GM23338 (cell line): ENCODE data around the gene USP37. TPM values are rescaled to one million over a fixed set of nuclear protein-coding genes. Genes with fewer than 3 reads are reported as not detected.
A peak's percentile ranks its signal among the peaks of the same experiment; 100 is the strongest.

Source experiments
- ATAC-seq: fragments of 200-7000 bp; cut with Tn5 transposase; 3 replicates; pipeline ENCODE4 v1.9.1; 2020
- DNase-seq: peaks from one replicate; pipeline ENCODE4 v3.0.0-alpha.2; 2015; ENCODE audit warnings: low spot score
- H2AFZ ChIP-seq: fragments of 200-600 bp; sonication (generic); 2 replicates; pipeline ENCODE4 v1.8.0; 2016; ENCODE audit warnings: antibody characterized with exemption, mild to moderate bottlenecking, moderate library complexity
- H3F3A ChIP-seq: fragments of 200-600 bp; sonication (generic); replicated peaks from 2 replicates; pipeline ENCODE4 v1.8.0; 2017; ENCODE audit warnings: antibody characterized with exemption, mixed run types, low read depth
- H3K27ac ChIP-seq: fragments of 200-600 bp; sonication (generic); 2 replicates; pipeline ENCODE4 v1.6.1; 2016; ENCODE audit warnings: low read depth
- H3K27me3 ChIP-seq: fragments of 200-600 bp; sonication (generic); 2 replicates; pipeline ENCODE4 v1.8.0; 2016; ENCODE audit warnings: mild to moderate bottlenecking, mixed run types, moderate library complexity; ENCODE audit not compliant: insufficient read depth
- H3K36me3 ChIP-seq: fragments of 200-600 bp; sonication (generic); 2 replicates; pipeline ENCODE4 v1.8.0; 2016; ENCODE audit warnings: mild to moderate bottlenecking; ENCODE audit not compliant: insufficient read depth
- H3K4me1 ChIP-seq: fragments of 200-600 bp; sonication (generic); 2 replicates; pipeline ENCODE4 v1.8.0; 2016; ENCODE audit warnings: mild to moderate bottlenecking, moderate library complexity; ENCODE audit not compliant: insufficient read depth
- H3K4me2 ChIP-seq: fragments of 200-600 bp; sonication (generic); 2 replicates; pipeline ENCODE4 v1.7.1; 2017; ENCODE audit warnings: mixed run types
- H3K4me3 ChIP-seq: fragments of 200-600 bp; sonication (generic); 2 replicates; pipeline ENCODE4 v1.6.1; 2016; ENCODE audit warnings: mixed run types
- H3K79me2 ChIP-seq: fragments of 200-600 bp; sonication (generic); replicated peaks from 2 replicates; pipeline ENCODE4 v1.8.0; 2017; ENCODE audit warnings: mild to moderate bottlenecking; ENCODE audit not compliant: insufficient read depth
- H3K9me2 ChIP-seq: fragments of 200-600 bp; sonication (generic); 2 replicates; pipeline ENCODE4 v1.8.0; 2017; ENCODE audit not compliant: insufficient read depth
- H4K20me1 ChIP-seq: fragments of 200-600 bp; sonication (generic); replicated peaks from 2 replicates; pipeline ENCODE4 v1.8.0; 2017; ENCODE audit warnings: mild to moderate bottlenecking; ENCODE audit not compliant: insufficient read depth
- H3K27ac Mint-ChIP-seq: 2 replicates; pipeline ENCODE4 v1.8.0; 2020; ENCODE audit warnings: inconsistent platforms, mild to moderate bottlenecking, moderate library complexity, mixed read lengths
- H3K27me3 Mint-ChIP-seq: 3 replicates; pipeline ENCODE4 v1.8.0; 2022; ENCODE audit warnings: low read depth, mild to moderate bottlenecking, moderate library complexity, mixed read lengths, inconsistent platforms; ENCODE audit not compliant: insufficient read depth, poor library complexity
- H3K36me3 Mint-ChIP-seq: 3 replicates; pipeline ENCODE4 v1.8.0; 2021; ENCODE audit warnings: low read depth, mild to moderate bottlenecking, inconsistent platforms, moderate library complexity, mixed read lengths
- H3K4me1 Mint-ChIP-seq: 3 replicates; pipeline ENCODE4 v1.8.0; 2020; ENCODE audit warnings: mild to moderate bottlenecking, inconsistent platforms, mixed read lengths
- H3K4me3 Mint-ChIP-seq: 3 replicates; pipeline ENCODE4 v1.8.0; 2021; ENCODE audit warnings: moderate library complexity, mild to moderate bottlenecking, inconsistent platforms, mixed read lengths
- H3K9me3 Mint-ChIP-seq: 3 replicates; pipeline ENCODE4 v1.8.0; 2020; ENCODE audit warnings: moderate library complexity, mild to moderate bottlenecking, inconsistent platforms, mixed read lengths
- CTCF ChIP-seq, 2 experiments: fragments of 200-600 bp in 1 of 2; sonication (generic) in 1 of 2; conservative IDR thresholded peaks; 2 replicates each; pipeline versions ENCODE4 v1.5.1 to v1.6.1; 2016 to 2017; ENCODE audit warnings: antibody characterized with exemption in 2 of 2, low read depth in 2 of 2, mild to moderate bottlenecking in 2 of 2, moderate library complexity in 1 of 2
- ETS1 ChIP-seq: IDR thresholded peaks from 2 replicates; pipeline ENCODE4 v1.6.1; 2016; ENCODE audit warnings: antibody characterized with exemption
- EZH2 ChIP-seq: fragments of 200-600 bp; sonication (generic); IDR thresholded peaks from one replicate; pipeline ENCODE4 v1.8.0; 2017; ENCODE audit warnings: antibody characterized with exemption, mild to moderate bottlenecking, low read depth; ENCODE audit not compliant: unreplicated experiment
- JUNB ChIP-seq: IDR thresholded peaks from one replicate; pipeline ENCODE4 v1.6.1; 2016; ENCODE audit warnings: antibody characterized with exemption; ENCODE audit not compliant: unreplicated experiment
- NANOG ChIP-seq: IDR thresholded peaks from 2 replicates; pipeline ENCODE4 v1.6.1; 2016; ENCODE audit warnings: antibody characterized with exemption, borderline replicate concordance
- POLR2AphosphoS5 ChIP-seq: IDR thresholded peaks from 2 replicates; pipeline ENCODE4 v1.6.1; 2016; ENCODE audit warnings: antibody characterized with exemption, low read depth
- REST ChIP-seq: IDR thresholded peaks from one replicate; pipeline ENCODE4 v1.6.1; 2018; ENCODE audit warnings: antibody characterized with exemption; ENCODE audit not compliant: unreplicated experiment
- STAT1 ChIP-seq: IDR thresholded peaks from one replicate; pipeline ENCODE4 v1.6.1; 2016; ENCODE audit warnings: antibody characterized with exemption; ENCODE audit not compliant: unreplicated experiment
- ZNF114 ChIP-seq: fragments of 250-450 bp; sonication (Bioruptor Pico); IDR thresholded peaks from 2 replicates; pipeline ENCODE4 v1.5.0; 2020; ENCODE audit warnings: mild to moderate bottlenecking, moderate library complexity
- ZNF462 ChIP-seq: fragments of 250-450 bp; sonication (Bioruptor Pico); IDR thresholded peaks from 2 replicates; pipeline ENCODE4 v1.5.0; 2020; ENCODE audit warnings: mild to moderate bottlenecking, moderate library complexity
- polyA plus RNA-seq: library from polyadenylated mRNA; unstranded; fragments of >200 nt; fragmentation: Nextera tagmentation; extraction: Ambion mirVana; gene quantifications from 2 replicates; pipeline ENCODE4 v1.2.1, GENCODE V29; 2016
- total RNA-seq: library from RNA; depleted of rRNA; stranded (reverse); fragments of >200 nt; shearing (Covaris generic); gene quantifications from 2 replicates; pipeline ENCODE4 v1.2.3, GENCODE V29; 2014

USP37 gene
- total and polyA plus RNA-seq, 2 experiments from 2014 or later = 8.2 to 21.0 TPM

- TF ChIP-seq CTCF (conservative IDR thresholded peaks at IDR 0.05; ENCODE audit: low read depth in 2 of 2) (no peak), POLR2AphosphoS5 (no peak), STAT1 (no peak), REST (no peak), ZNF114 (CRISPR knock-in tag) (no peak), NANOG (no peak), JUNB (no peak), EZH2 (no peak)
Observed at GRCh38 chr2:218564056-218564455, 4.1 kb downstream of the USP37 start (continued).

GRCh38 chr2:218558986-218559385 is 9.2 kb downstream of the USP37 start:
- H3K27ac Mint-ChIP-seq = peak overlapping the region; percentile 16; the same call in 1 of the 2 replicates
- H4K20me1 ChIP-seq = peaks cover 11% of the 10 kb centered on the region
- no peak overlapping the region for H3K4me3 Mint-ChIP-seq
- peaks cover 3% of the 10 kb centered on the region for H3K27me3 Mint-ChIP-seq
- peaks cover 23% of the 10 kb centered on the region for H3K4me1 ChIP-seq
- 0 out of 2 replicates have a peak overlapping the region, but pooled peaks have one; percentile 18 for H3K27ac ChIP-seq
- H3K36me3 ChIP-seq = peaks cover 28% of the 10 kb centered on the region; the same call in 1 of the 2 replicates
- ATAC-seq (no peak), DNase-seq (no peak)
- no peaks in the 10 kb centered on the region; the same call in 1 of the 2 replicates for H3F3A ChIP-seq
- peaks cover 17% of the 10 kb centered on the region for H3K4me1 Mint-ChIP-seq
- H3K79me2 ChIP-seq = peaks cover 28% of the 10 kb centered on the region
- H3K36me3 Mint-ChIP-seq = peaks cover 55% of the 10 kb centered on the region
- no peaks in the 10 kb centered on the region for H3K9me3 Mint-ChIP-seq
- no peak overlapping the region for H3K4me2 ChIP-seq
- no peaks in the 10 kb centered on the region for H3K27me3 ChIP-seq
- no peak overlapping the region for H2AFZ ChIP-seq
- no peak overlapping the region for H3K4me3 ChIP-seq
- H3K9me2 ChIP-seq = no peaks in the 10 kb centered on the region
- no peak for TF ChIP-seq JUNB
- no peak for TF ChIP-seq NANOG
- TF ChIP-seq EZH2 = no peak
- no peak for TF ChIP-seq POLR2AphosphoS5
- no peak for TF ChIP-seq ZNF462 (CRISPR knock-in tag)
- TF ChIP-seq ETS1 = no peak
- TF ChIP-seq STAT1 = no peak
- TF ChIP-seq ZNF114 (CRISPR knock-in tag) = no peak
